Fibroblast of upper back skin (primary cell): ENCODE results near the gene STAT6.
"Not testable (repeated sequence)": the region's sequence is repeated elsewhere in the genome, so short reads cannot be mapped to it uniquely, and the experiment has no call there.

Source experiments
- DNase-seq: peaks from one replicate; pipeline ENCODE4 v3.0.0-alpha.2; 2013

STAT6 gene

DNA sequence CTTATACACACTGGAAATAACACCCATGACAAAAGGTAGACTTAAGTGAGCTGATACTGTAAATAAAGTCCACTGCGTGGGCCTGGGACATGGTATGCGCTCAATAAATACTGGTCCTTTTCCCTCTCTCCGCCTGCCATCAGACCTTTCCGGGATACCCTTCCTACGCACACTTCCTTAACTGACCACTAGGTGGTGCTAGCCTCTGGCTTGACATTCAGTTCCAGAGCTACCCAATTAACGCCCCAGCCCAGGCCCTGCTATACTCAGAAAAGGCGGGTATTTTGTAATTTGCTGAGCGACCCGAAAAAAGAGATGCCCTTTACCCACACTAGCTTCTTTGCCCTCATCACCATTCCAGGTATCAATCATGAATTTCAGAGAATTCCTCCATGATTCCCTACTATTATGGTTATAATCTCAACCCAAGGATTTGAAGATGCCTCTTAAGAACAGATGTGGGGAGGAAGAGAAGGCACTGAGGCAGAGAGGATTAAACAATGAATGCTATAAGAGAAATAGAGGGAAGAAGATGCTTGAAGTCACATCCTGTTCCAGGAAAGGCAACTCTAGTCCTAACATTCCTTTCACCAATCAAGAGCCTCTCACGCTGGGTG is 13.2 kb upstream of the STAT6 start:
- DNase-seq, result peak; percentile 77

DNA sequence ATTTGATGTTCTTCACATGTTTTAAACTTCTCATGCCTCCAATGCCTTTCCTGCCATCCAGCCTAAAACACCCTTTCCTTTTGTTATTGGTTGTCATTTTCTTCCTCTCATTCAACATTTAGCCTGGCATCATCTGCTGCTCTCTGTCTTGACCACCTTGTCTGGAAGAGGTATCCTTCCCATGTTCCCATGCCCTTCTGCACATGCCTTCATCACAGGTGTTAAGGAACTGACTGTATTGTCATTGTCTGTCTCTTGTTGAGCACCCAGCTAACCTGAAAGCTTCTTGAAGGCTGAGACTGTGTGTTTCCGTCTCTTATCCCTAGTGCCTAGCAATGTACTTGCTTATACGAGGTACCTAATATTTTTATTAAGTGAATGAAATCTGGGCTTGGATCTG is 12.7 kb upstream of the STAT6 start:
- no peak for DNase-seq

GRCh38 chr12:57120718-57121117 is 9.6 kb upstream of the STAT6 start:
- not testable (repeated sequence) for DNase-seq

GRCh38 chr12:57119294-57120085 is 8.3 kb upstream of the STAT6 start:
- no peak for DNase-seq

- DNase-seq, result no peak
Measured at GRCh38 chr12:57118711-57119271, 7.6 kb upstream of the STAT6 start.

GRCh38 chr12:57116580-57117281 is 5.6 kb upstream of the STAT6 start:
- DNase-seq, result no peak

GRCh38 chr12:57112492-57113294 is 1.5 kb upstream of the STAT6 start:
- no peak for DNase-seq

- DNase-seq, result peak; percentile 51
Measured at GRCh38 chr12:57110104-57111030, 795 bp downstream of the STAT6 start.

DNA sequence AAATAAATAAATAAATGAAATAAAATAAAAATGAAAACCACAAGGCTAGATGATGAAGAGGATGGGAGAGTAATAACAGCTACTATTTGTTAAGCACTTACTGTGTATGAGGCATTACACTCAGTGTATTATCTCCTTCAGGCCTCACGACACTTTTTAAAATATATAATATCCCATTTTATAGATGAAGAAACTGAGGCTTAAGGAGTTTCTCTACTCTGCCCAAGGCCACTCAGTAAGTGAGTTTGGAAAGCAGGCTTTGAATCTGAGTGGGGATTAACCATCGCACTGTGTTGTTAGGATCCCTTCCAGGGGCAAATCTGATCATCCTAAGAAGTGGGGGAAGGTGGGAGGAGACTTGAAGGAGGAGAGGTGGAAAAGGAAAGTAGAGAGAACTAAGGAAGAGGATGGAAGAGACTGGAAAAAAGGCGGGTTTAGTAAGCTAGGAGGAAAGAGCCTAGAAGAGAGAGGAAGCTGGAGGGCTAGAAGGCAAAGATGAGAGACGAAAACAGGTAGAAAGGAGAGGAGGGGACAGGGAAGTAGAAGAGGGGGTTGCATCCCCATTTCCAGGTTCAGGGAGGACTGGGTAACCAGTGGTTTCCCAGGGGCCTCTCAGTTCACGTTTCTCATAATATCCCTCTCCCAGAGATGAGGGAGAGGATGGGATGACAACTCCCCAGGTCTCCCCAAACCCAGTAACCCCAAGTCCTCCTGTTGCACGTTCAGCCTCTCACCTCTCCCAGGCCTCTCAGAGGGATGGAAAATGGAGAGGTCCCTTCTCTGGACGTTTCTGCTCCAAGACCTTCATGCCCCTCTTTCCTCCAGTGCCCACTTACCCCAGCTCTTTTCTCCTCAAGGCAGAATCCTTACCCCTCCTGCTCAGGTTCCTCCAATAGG is 1.7 kb downstream of the STAT6 start:
- DNase-seq, result no peak

GRCh38 chr12:57107456-57108155 is 3.6 kb downstream of the STAT6 start:
- no peak for DNase-seq

- no peak for DNase-seq
Measured at GRCh38 chr12:57106021-57106708, 5.0 kb downstream of the STAT6 start.

- DNase-seq, result no peak
Measured at GRCh38 chr12:57105011-57105753, 6.0 kb downstream of the STAT6 start.

DNA sequence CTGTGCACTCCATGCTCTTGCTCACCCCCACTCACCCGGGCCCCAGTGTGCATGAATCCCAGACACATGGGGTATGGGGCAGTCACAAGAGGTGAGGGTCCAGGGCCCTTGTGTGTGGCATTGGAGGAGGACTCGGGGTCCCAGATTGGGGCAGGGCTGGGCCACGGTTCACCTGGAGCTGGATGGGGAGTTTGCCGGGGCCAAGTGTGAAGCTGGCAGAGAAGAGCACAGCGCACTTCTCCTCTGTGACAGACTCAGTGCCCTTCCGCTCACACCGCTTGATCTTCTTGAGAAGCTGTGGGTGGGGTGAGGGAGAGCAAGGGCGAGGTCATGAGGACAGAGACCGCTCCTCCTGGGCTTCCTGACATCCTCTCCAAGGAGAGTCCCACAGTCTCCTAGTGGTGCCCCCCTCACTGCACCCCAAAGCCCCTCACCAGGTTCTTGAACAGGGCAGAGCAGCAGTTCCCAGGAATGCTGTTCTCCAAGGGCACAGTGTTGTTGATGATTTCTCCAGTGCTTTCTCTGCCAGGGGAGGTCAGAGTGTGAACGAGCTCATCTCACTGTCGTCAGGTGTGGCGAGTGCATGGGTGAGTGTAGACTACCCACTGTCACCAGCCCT is 6.8 kb downstream of the STAT6 start:
- no peak for DNase-seq

DNA sequence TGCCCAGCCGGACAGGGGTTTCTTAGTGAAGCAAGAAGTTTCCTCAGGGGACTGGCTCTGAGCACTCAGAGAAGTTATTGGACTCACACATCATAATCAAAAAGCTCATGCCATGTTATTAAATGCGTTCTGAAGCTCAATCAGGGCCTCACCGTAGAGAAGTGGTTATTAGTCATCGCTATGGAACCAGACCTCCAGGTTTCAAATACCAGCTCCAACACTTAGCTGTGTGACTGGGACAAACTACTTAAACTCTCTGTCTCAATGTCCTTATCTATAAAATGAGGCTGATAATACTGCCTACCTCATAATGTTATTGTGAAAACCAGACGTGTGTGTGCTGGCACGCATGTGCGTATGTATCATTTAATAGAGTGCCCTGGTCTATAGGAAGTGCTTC is 7.3 kb downstream of the STAT6 start:
- no peak for DNase-seq

DNA sequence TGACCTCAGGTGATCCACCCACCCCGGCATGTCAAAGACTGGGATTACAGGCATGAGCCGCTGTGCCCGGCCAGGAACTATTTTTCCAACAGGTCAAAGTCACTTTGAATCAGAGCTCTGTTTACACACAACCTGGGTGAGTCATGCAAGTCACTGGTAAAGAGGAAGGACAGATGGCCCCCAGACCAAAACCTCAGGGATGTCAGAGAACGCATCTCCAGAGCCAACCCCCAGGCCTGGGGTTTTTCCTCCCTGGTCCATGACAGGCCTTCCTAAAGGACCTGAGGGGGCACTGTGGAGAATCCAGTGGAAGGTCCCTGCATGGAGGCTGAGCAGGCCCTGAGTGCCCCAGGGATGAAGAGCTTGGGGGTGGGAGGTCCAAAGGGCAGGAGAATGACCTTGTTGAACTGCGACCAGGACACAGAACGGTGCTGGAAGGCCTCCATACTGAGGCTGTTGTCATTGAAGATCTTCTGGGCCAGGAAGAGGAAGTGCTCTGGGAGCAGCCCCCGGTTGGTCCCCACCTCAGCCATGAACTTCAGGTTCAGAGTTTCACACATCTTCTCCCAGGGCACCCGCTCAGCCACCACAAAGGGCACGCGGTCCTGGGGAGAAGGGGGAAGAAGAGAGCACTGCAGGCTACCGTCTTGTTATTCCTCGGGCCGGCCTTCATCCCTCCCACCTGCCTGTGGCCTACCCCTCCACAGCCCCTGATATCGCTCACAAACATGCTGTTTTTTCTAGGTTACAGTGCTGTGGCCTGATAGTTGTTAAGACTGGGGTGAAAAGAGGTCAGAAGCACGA is 9.1 kb downstream of the STAT6 start:
- no peak for DNase-seq

GRCh38 chr12:57099766-57100165 is 11.4 kb downstream of the STAT6 start:
- no peak for DNase-seq

GRCh38 chr12:57099047-57099714 is 12.0 kb downstream of the STAT6 start:
- no peak for DNase-seq
